CD14-positive monocyte (primary cell): ENCODE data around the gene PLEKHM3. TPM values are rescaled to one million over a fixed set of nuclear protein-coding genes. Genes with fewer than 3 reads are reported as not detected.

ENCODE experiments used
- DNase-seq, 3 donors: peaks; one replicate each; pipeline ENCODE4 v3.0.0-alpha.2; 2011 to 2022
- H2AFZ ChIP-seq: 2 replicates; pipeline ENCODE4 v1.6.0; 2012; ENCODE audit warnings: mild to moderate bottlenecking, low read depth, low read length, inconsistent platforms; ENCODE audit not compliant: insufficient read depth, poor library complexity, severe bottlenecking
- H3K27ac ChIP-seq, 2 donors: 1 replicate in 1 of 2; 2 replicates in 1 of 2; pipeline ENCODE4 v1.5.1; 2012 to 2013; ENCODE audit warnings: low read length in 2 of 2, control low read depth in 1 of 2, inconsistent platforms in 1 of 2, low read depth in 1 of 2, mild to moderate bottlenecking in 1 of 2
- H3K27me3 ChIP-seq, 2 donors: one replicate each; pipeline versions ENCODE4 v1.6.0 to v1.6.1; 2011 to 2013; ENCODE audit warnings: low read length in 2 of 2; ENCODE audit not compliant: control insufficient read depth in 2 of 2, insufficient read depth in 2 of 2
- H3K36me3 ChIP-seq, 2 donors: replicated peaks in 1 of 2; 1 replicate in 1 of 2; 2 replicates in 1 of 2; pipeline versions ENCODE4 v1.5.1 to v1.6.1; 2012 to 2013; ENCODE audit warnings: low read length in 2 of 2, control low read depth in 1 of 2, inconsistent platforms in 1 of 2, mild to moderate bottlenecking in 1 of 2; ENCODE audit not compliant: insufficient read depth in 2 of 2, control insufficient read depth in 1 of 2
- H3K4me1 ChIP-seq, 2 donors: 1 replicate in 1 of 2; 2 replicates in 1 of 2; pipeline versions ENCODE4 v1.5.1 to v1.6.1; 2012 to 2013; ENCODE audit warnings: low read length in 2 of 2, control low read depth in 1 of 2, inconsistent platforms in 1 of 2, mild to moderate bottlenecking in 1 of 2, moderate library complexity in 1 of 2; ENCODE audit not compliant: insufficient read depth in 2 of 2, control insufficient read depth in 1 of 2
- H3K4me2 ChIP-seq: replicated peaks from 2 replicates; pipeline ENCODE3; 2012; ENCODE audit warnings: low read length, moderate library complexity, mild to moderate bottlenecking; ENCODE audit not compliant: poor library complexity, severe bottlenecking; ENCODE audit errors: extremely low read depth
- H3K4me3 ChIP-seq, 3 experiments: fragments of 200-600 bp in 1 of 3; sonication (generic) in 1 of 3; replicated peaks in 1 of 3; 1 replicate in 2 of 3; 2 replicates in 1 of 3; pipeline ENCODE4 v1.5.1; 2011 to 2013; ENCODE audit warnings: low read length in 3 of 3, mild to moderate bottlenecking in 3 of 3, control low read depth in 2 of 3, low read depth in 2 of 3, inconsistent platforms in 1 of 3, moderate library complexity in 1 of 3
- H3K79me2 ChIP-seq: 2 replicates; pipeline ENCODE4 v1.6.0; 2012; ENCODE audit warnings: mild to moderate bottlenecking, control low read depth, inconsistent platforms, low read length, moderate library complexity; ENCODE audit not compliant: insufficient read depth
- H3K9ac ChIP-seq: 2 replicates; pipeline ENCODE4 v1.6.0; 2017; ENCODE audit warnings: low read length, mild to moderate bottlenecking; ENCODE audit not compliant: insufficient read depth, poor library complexity, severe bottlenecking
- H3K9me3 ChIP-seq, 2 donors: replicated peaks in 1 of 2; 1 replicate in 1 of 2; 2 replicates in 1 of 2; pipeline versions ENCODE4 v1.5.1 to v1.6.1; 2012 to 2013; ENCODE audit warnings: low read length in 2 of 2, control low read depth in 1 of 2; ENCODE audit not compliant: control insufficient read depth in 1 of 2, insufficient read depth in 1 of 2
- H4K20me1 ChIP-seq: 2 replicates; pipeline ENCODE4 v1.6.0; 2012; ENCODE audit warnings: mild to moderate bottlenecking, low read length, control low read depth, moderate library complexity; ENCODE audit not compliant: insufficient read depth
- H3K27ac Mint-ChIP-seq, 7 donors: one replicate each; pipeline ENCODE4 v1.8.0; 2020; ENCODE audit warnings: mild to moderate bottlenecking in 7 of 7, mixed read lengths in 7 of 7, moderate library complexity in 6 of 7, inconsistent platforms in 2 of 7
- H3K27me3 Mint-ChIP-seq, 3 donors: one replicate each; pipeline ENCODE4 v1.8.0; 2021 to 2022; ENCODE audit warnings: low read depth in 3 of 3, mild to moderate bottlenecking in 3 of 3, mixed read lengths in 3 of 3, moderate library complexity in 3 of 3, inconsistent platforms in 1 of 3
- H3K36me3 Mint-ChIP-seq, 2 donors: one replicate each; pipeline ENCODE4 v1.8.0; 2020; ENCODE audit warnings: mixed read lengths in 2 of 2, inconsistent platforms in 1 of 2, mild to moderate bottlenecking in 1 of 2
- H3K4me1 Mint-ChIP-seq: one replicate; pipeline ENCODE4 v1.8.0; 2020; ENCODE audit warnings: mild to moderate bottlenecking, mixed read lengths
- H3K4me3 Mint-ChIP-seq, 2 donors: one replicate each; pipeline ENCODE4 v1.8.0; 2020; ENCODE audit warnings: mild to moderate bottlenecking in 2 of 2, mixed read lengths in 2 of 2, moderate library complexity in 1 of 2
- H3K9me3 Mint-ChIP-seq, 7 donors: one replicate each; pipeline ENCODE4 v1.8.0; 2020 to 2022; ENCODE audit warnings: mixed read lengths in 7 of 7, mild to moderate bottlenecking in 6 of 7, moderate library complexity in 6 of 7, inconsistent platforms in 2 of 7
- CTCF ChIP-seq: fragments of 200-600 bp; IDR thresholded peaks from one replicate; pipeline ENCODE4 v1.8.0; 2022; ENCODE audit warnings: antibody characterized with exemption, mild to moderate bottlenecking
- WGBS: methylation state at CpG from one replicate; pipeline ENCODE4 v1.1.5; 2013; ENCODE audit warnings: missing lambda C conversion rate; ENCODE audit not compliant: insufficient coverage; 5-methylcytosine and 5-hydroxymethylcytosine counted together
- intact Hi-C, 2 donors: fragments of 100-400 bp; cut with micrococcal nuclease; formaldehyde crosslinking; loops; one replicate each; pipeline versions ENCODE4 v1.15.0 to v1.15.1; 2023
- polyA plus RNA-seq, 3 donors: library from polyadenylated mRNA; depleted of rRNA in 1 of 3; unstranded in 2 of 3; stranded (reverse) in 1 of 3; fragments of 300-500 nt in 2 of 3; fragments of >200 nt in 1 of 3; fragmentation: Illumina TruSeq in 2 of 3; gene quantifications; 1 replicate in 2 of 3; 2 replicates in 1 of 3; pipeline ENCODE4 v1.2.3, GENCODE V29; 2012 to 2021

PLEKHM3 gene
- polyA plus RNA-seq, 3 donors = 3.0 to 8.0 (median 3.0) TPM

DNA sequence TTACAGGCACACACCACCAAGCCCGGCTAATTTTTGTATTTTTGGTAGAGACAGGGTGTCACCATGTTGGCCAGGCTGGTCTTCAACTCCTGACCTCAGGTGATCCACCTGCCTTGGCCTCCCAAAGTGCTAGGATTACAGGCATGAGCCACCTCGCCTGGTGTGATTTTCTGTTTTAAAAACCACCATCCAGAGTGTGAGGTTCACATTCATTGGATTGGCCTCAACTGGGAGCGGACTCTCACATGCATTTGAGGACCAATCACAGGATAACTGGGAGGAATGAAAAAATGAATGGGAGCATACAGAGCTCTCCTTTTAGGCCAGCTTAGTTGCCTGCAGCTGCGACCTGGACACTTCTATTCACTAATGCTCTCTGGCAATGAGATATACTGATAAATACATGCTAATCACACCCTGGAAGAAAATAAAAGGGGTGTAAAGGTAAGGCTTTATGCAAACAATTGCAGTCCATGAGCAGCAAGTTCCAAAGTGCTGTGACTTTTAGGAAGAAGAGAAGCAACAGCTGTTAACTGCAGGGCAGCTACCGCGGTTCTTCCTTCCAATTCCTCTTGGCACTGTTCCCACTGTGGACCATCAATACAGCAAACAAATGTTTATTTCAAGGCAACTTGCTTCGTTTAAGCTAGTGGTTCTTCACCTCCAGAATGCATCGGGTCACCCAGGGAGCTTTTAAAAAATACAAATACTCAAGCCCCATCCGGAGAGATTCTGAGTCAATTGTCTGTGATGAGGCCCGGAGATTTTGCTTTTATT, 206.1 kb downstream of the PLEKHM3 start:
- H3K9ac ChIP-seq = no peak overlapping the region
- intact Hi-C loops = no loop called here
- H3K27ac Mint-ChIP-seq = no peak overlapping the region
- no peak overlapping the region for H3K27ac ChIP-seq
- no peaks in the 10 kb centered on the region for H3K79me2 ChIP-seq
- no peak for DNase-seq
- H4K20me1 ChIP-seq = no peaks in the 10 kb centered on the region
- peaks cover 8 to 11% of the 10 kb centered on the region in 2 donors for H3K4me1 ChIP-seq
- H3K36me3 ChIP-seq = peaks cover under 1 to 13% of the 10 kb centered on the region in 2 donors
- H3K9me3 ChIP-seq = no peaks in the 10 kb centered on the region
- H3K9me3 Mint-ChIP-seq = no peaks in the 10 kb centered on the region
- no peak overlapping the region for H3K4me3 Mint-ChIP-seq
- 58% methylated on average over 7 of the region's 10 CpGs for WGBS
- H3K27me3 ChIP-seq = no peaks in the 10 kb centered on the region
- H3K27me3 Mint-ChIP-seq = no peaks in the 10 kb centered on the region
- TF ChIP-seq CTCF = no peak
- H3K36me3 Mint-ChIP-seq = peaks cover 20% of the 10 kb centered on the region in 2 donors
- H3K4me1 Mint-ChIP-seq = peaks cover 13% of the 10 kb centered on the region
- H2AFZ ChIP-seq = no peak overlapping the region
- no peak overlapping the region for H3K4me3 ChIP-seq
- no peak overlapping the region for H3K4me2 ChIP-seq

GRCh38 chr2:207816546-207816945, 208.8 kb downstream of the PLEKHM3 start:
- H3K4me3 ChIP-seq = no peak overlapping the region
- peaks cover 4 to 5% of the 10 kb centered on the region in 2 donors for H3K36me3 Mint-ChIP-seq
- DNase-seq = no peak

More at GRCh38 chr2:207816546-207816945, 208.8 kb downstream of the PLEKHM3 start:
- H3K27me3 Mint-ChIP-seq = peaks cover 0 to 3% (median 0%) of the 10 kb centered on the region in 3 donors
- TF ChIP-seq CTCF = no peak
- no peak overlapping the region for H3K4me3 Mint-ChIP-seq
- peaks cover 19% of the 10 kb centered on the region for H3K4me1 Mint-ChIP-seq
- no peaks in the 10 kb centered on the region for H3K27me3 ChIP-seq
- intact Hi-C loops = no loop called here
- H3K79me2 ChIP-seq = no peaks in the 10 kb centered on the region
- peaks cover 8 to 11% of the 10 kb centered on the region in 2 donors for H3K4me1 ChIP-seq
- H3K27ac ChIP-seq = no peak overlapping the region
- 57% methylated on average over 4 of the region's 5 CpGs for WGBS
- H2AFZ ChIP-seq = no peak overlapping the region
- H4K20me1 ChIP-seq = no peaks in the 10 kb centered on the region
- H3K9me3 ChIP-seq = no peaks in the 10 kb centered on the region
- peaks cover 0 to 2% (median 0%) of the 10 kb centered on the region in 7 donors for H3K9me3 Mint-ChIP-seq
- no peak overlapping the region for H3K27ac Mint-ChIP-seq
- H3K4me2 ChIP-seq = no peak overlapping the region
- H3K36me3 ChIP-seq = no peaks in the 10 kb centered on the region
- H3K9ac ChIP-seq = no peak overlapping the region
